ENCODE results near the gene MFSD6.
"Not testable (repeated sequence)": the region's sequence is repeated elsewhere in the genome, so short reads cannot be mapped to it uniquely, and the experiment has no call there.

The MFSD6 gene

GRCh38 chr2:190505696-190506095 is 97.5 kb downstream of the MFSD6 start:
- DNase-seq = no peak

- DNase-seq = peak; percentile 41
Observed at GRCh38 chr2:190506666-190507065, 98.5 kb downstream of the MFSD6 start.

GRCh38 chr2:190507135-190507534 is 99.0 kb downstream of the MFSD6 start:
- DNase-seq = peak; percentile 14

- not testable (repeated sequence) for DNase-seq
Observed at GRCh38 chr2:190509895-190510294, 101.7 kb downstream of the MFSD6 start.

- DNase-seq = no peak
Observed at GRCh38 chr2:190511104-190511503, 102.9 kb downstream of the MFSD6 start.

GRCh38 chr2:190512539-190513095 is 104.5 kb downstream of the MFSD6 start:
- no peak for DNase-seq

GRCh38 chr2:190513877-190514276 is 105.7 kb downstream of the MFSD6 start:
- no peak for DNase-seq

- no peak for DNase-seq
Observed at GRCh38 chr2:190514676-190515075, 106.5 kb downstream of the MFSD6 start.

GRCh38 chr2:190515687-190516086 is 107.5 kb downstream of the MFSD6 start:
- DNase-seq = no peak

- DNase-seq = no peak
Observed at GRCh38 chr2:190517468-190517867, 109.3 kb downstream of the MFSD6 start.

GRCh38 chr2:190519975-190520767 is 112.0 kb downstream of the MFSD6 start:
- DNase-seq = no peak

GRCh38 chr2:190524928-190525327 is 116.8 kb downstream of the MFSD6 start:
- no peak for DNase-seq

GRCh38 chr2:190526105-190526750 is 118.1 kb downstream of the MFSD6 start:
- no peak for DNase-seq

- DNase-seq = no peak
Observed at GRCh38 chr2:190527214-190527613, 119.1 kb downstream of the MFSD6 start.

- DNase-seq = no peak
Observed at GRCh38 chr2:190527918-190528317, 119.8 kb downstream of the MFSD6 start.

- DNase-seq = no peak
Observed at GRCh38 chr2:190528521-190529001, 120.4 kb downstream of the MFSD6 start.

GRCh38 chr2:190529486-190530247 is 121.5 kb downstream of the MFSD6 start:
- DNase-seq = no peak

- no peak for DNase-seq
Observed at GRCh38 chr2:190530248-190530900, 122.2 kb downstream of the MFSD6 start.

GRCh38 chr2:190532581-190532980 is 124.4 kb downstream of the MFSD6 start:
- no peak for DNase-seq

GRCh38 chr2:190533175-190533967 is 125.2 kb downstream of the MFSD6 start:
- no peak for DNase-seq

- no peak for DNase-seq
Observed at GRCh38 chr2:190533968-190534309, 125.8 kb downstream of the MFSD6 start.

All from NCI-H1436 treated with DMSO at 0.1 percent for 48 hours (cell line).